B cell (primary cell): ENCODE data around the gene EPHB3.

Source experiments
- EZH2 ChIP-seq: IDR thresholded peaks from 2 replicates; pipeline ENCODE4 v1.6.1; 2012; ENCODE audit warnings: borderline replicate concordance, low read depth, mild to moderate bottlenecking, moderate library complexity, low read length; ENCODE audit not compliant: insufficient read depth, poor library complexity, severe bottlenecking
- TF ChIP-seq, protein P1 (sequence below): fragments of 200-600 bp; IDR thresholded peaks from one replicate; pipeline ENCODE4 v1.8.0; 2022; ENCODE audit warnings: antibody characterized with exemption, mild to moderate bottlenecking

DNA sequence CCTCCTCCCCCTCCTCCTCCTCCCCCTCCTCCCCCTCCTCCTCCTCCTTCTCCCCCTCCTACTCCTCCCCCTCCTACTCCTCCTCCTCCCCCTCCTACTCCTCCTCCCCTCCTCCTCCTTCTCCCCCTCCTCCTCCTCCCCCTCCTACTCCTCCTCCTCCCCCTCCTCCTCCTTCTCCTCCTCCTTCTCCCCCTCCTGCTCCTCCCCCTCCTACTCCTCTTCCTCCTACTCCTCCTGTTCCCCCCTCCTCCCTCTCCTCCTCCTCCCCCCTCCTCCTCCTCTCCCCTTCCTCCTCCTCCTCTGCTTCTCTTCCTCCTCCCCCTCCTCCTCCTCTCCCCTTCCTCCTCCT, 17.1 kb upstream of the EPHB3 start:
- no peak for TF ChIP-seq EZH2
- TF ChIP-seq, protein P1, sequence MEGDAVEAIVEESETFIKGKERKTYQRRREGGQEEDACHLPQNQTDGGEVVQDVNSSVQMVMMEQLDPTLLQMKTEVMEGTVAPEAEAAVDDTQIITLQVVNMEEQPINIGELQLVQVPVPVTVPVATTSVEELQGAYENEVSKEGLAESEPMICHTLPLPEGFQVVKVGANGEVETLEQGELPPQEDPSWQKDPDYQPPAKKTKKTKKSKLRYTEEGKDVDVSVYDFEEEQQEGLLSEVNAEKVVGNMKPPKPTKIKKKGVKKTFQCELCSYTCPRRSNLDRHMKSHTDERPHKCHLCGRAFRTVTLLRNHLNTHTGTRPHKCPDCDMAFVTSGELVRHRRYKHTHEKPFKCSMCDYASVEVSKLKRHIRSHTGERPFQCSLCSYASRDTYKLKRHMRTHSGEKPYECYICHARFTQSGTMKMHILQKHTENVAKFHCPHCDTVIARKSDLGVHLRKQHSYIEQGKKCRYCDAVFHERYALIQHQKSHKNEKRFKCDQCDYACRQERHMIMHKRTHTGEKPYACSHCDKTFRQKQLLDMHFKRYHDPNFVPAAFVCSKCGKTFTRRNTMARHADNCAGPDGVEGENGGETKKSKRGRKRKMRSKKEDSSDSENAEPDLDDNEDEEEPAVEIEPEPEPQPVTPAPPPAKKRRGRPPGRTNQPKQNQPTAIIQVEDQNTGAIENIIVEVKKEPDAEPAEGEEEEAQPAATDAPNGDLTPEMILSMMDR, result no peak
